Measurements from ENCODE around the gene KCNA10. TPM values are rescaled to one million over a fixed set of nuclear protein-coding genes. Genes with fewer than 3 reads are reported as not detected.

Gene KCNA10
- total RNA-seq, 1 donor from 2014 or later: not detected

GRCh38 chr1:110477041-110477440 is 41.9 kb downstream of the KCNA10 start:
- no peak for DNase-seq

GRCh38 chr1:110476028-110476765 is 42.8 kb downstream of the KCNA10 start:
- DNase-seq: no peak

GRCh38 chr1:110475362-110476027 is 43.5 kb downstream of the KCNA10 start:
- DNase-seq: no peak

- no peak for DNase-seq
Observed at GRCh38 chr1:110474444-110474843, 44.5 kb downstream of the KCNA10 start.

GRCh38 chr1:110472546-110472945 is 46.4 kb downstream of the KCNA10 start:
- no peak for DNase-seq

- DNase-seq: no peak
Observed at GRCh38 chr1:110471131-110471530, 47.8 kb downstream of the KCNA10 start.

Other genes starting within 250 kb of the KCNA10 start
- gene RBM15, start 179.8 kb downstream of the KCNA10 start, total RNA-seq: 47.1 TPM
- gene SLC16A4, start 128.1 kb downstream of the KCNA10 start, total RNA-seq: 5.8 TPM
- 37.7 TPM for gene LAMTOR5, start 111.5 kb downstream of the KCNA10 start, total RNA-seq
- not detected for gene PROK1, start 68.0 kb downstream of the KCNA10 start, total RNA-seq
- gene KCNA2, start 87.2 kb upstream of the KCNA10 start, total RNA-seq: 7.0 TPM
- gene KCNA3, start 155.8 kb upstream of the KCNA10 start, total RNA-seq: 34.3 TPM

Measured in occipital lobe (tissue), 2 donors.